SK-N-SH treated with all-trans-retinoic acid at 6 μM for 48 hours (cell line): ENCODE data around the gene HNRNPA3.

Source experiments
- ATAC-seq: fragments of 200-7000 bp; cut with Tn5 transposase; 3 replicates; pipeline ENCODE4 v1.9.1; 2020; ENCODE audit warnings: mild to moderate bottlenecking, moderate library complexity
- ARNTL ChIP-seq: fragments of 450-650 bp; formaldehyde crosslinking; IDR thresholded peaks from 2 replicates; pipeline ENCODE4 v1.5.0; 2020; ENCODE audit warnings: low read depth, mild to moderate bottlenecking, moderate library complexity, borderline replicate concordance
- CSDC2 ChIP-seq: fragments of 250-450 bp; sonication (Bioruptor Pico); IDR thresholded peaks from 2 replicates; pipeline ENCODE4 v1.5.0; 2020; ENCODE audit warnings: mild to moderate bottlenecking, moderate library complexity
- GLIS3 ChIP-seq: fragments of 250-450 bp; sonication (Bioruptor Pico); IDR thresholded peaks from 2 replicates; pipeline ENCODE4 v1.5.0; 2020; ENCODE audit warnings: mild to moderate bottlenecking, moderate library complexity
- ISL1 ChIP-seq: fragments of 250-450 bp; sonication (Bioruptor Pico); IDR thresholded peaks from 2 replicates; pipeline ENCODE4 v2.1.2; 2022; ENCODE audit warnings: mild to moderate bottlenecking, moderate library complexity
- OSR1 ChIP-seq: fragments of 250-450 bp; sonication (Bioruptor Pico); IDR thresholded peaks from 2 replicates; pipeline ENCODE4 v1.8.0; 2022; ENCODE audit warnings: moderate library complexity, mild to moderate bottlenecking, inconsistent platforms
- SNAI2 ChIP-seq: fragments of 250-450 bp; sonication (Bioruptor Pico); IDR thresholded peaks from 2 replicates; pipeline ENCODE4 v1.5.0; 2020; ENCODE audit warnings: mild to moderate bottlenecking, moderate library complexity
- TCF4 ChIP-seq: fragments of 250-450 bp; sonication (Bioruptor Pico); IDR thresholded peaks from 2 replicates; pipeline ENCODE4 v1.8.0; 2021; ENCODE audit warnings: mild to moderate bottlenecking, moderate library complexity, borderline replicate concordance
- ZC3H10 ChIP-seq: fragments of 250-450 bp; sonication (Bioruptor Pico); IDR thresholded peaks from 2 replicates; pipeline ENCODE4 v1.5.1; 2021; ENCODE audit warnings: mild to moderate bottlenecking, moderate library complexity
- ZFP3 ChIP-seq: fragments of 250-450 bp; sonication (Bioruptor Pico); IDR thresholded peaks from 2 replicates; pipeline ENCODE4 v1.5.0; 2020; ENCODE audit warnings: mild to moderate bottlenecking, moderate library complexity
- ZFP30 ChIP-seq: fragments of 450-650 bp; formaldehyde crosslinking; IDR thresholded peaks from 2 replicates; pipeline ENCODE4 v1.5.0; 2022; ENCODE audit warnings: mild to moderate bottlenecking, moderate library complexity
- ZNF565 ChIP-seq: fragments of 450-650 bp; formaldehyde crosslinking; conservative IDR thresholded peaks from 2 replicates; pipeline ENCODE4 v1.5.0; 2020; ENCODE audit warnings: low read depth, mild to moderate bottlenecking, moderate library complexity
- ZNF70 ChIP-seq: fragments of 450-650 bp; formaldehyde crosslinking; IDR thresholded peaks from 2 replicates; pipeline ENCODE4 v1.5.0; 2020; ENCODE audit warnings: mild to moderate bottlenecking, moderate library complexity
- ZNF8 ChIP-seq: fragments of 450-650 bp; formaldehyde crosslinking; IDR thresholded peaks from 2 replicates; pipeline ENCODE4 v1.5.0; 2020; ENCODE audit warnings: mild to moderate bottlenecking, moderate library complexity
- TF ChIP-seq, protein P1 (sequence below): fragments of 250-450 bp; sonication (Bioruptor Pico); IDR thresholded peaks from 2 replicates; pipeline ENCODE4 v1.5.1; 2021; ENCODE audit warnings: mild to moderate bottlenecking, moderate library complexity
- TF ChIP-seq, protein P2 (sequence below): fragments of 250-450 bp; sonication (Bioruptor Pico); IDR thresholded peaks from 2 replicates; pipeline ENCODE4 v1.8.0; 2020; ENCODE audit warnings: mild to moderate bottlenecking, moderate library complexity, borderline replicate concordance
- TF ChIP-seq, protein P3 (sequence below): fragments of 250-450 bp; sonication (Bioruptor Pico); IDR thresholded peaks from 2 replicates; pipeline ENCODE4 v1.8.0; 2021; ENCODE audit warnings: low read depth, mild to moderate bottlenecking, moderate library complexity, borderline replicate concordance
- TF ChIP-seq, protein P4 (sequence below): fragments of 250-450 bp; sonication (Bioruptor Pico); IDR thresholded peaks from 2 replicates; pipeline ENCODE4 v1.5.1; 2020; ENCODE audit warnings: low read depth, mild to moderate bottlenecking, moderate library complexity

Gene HNRNPA3

DNA sequence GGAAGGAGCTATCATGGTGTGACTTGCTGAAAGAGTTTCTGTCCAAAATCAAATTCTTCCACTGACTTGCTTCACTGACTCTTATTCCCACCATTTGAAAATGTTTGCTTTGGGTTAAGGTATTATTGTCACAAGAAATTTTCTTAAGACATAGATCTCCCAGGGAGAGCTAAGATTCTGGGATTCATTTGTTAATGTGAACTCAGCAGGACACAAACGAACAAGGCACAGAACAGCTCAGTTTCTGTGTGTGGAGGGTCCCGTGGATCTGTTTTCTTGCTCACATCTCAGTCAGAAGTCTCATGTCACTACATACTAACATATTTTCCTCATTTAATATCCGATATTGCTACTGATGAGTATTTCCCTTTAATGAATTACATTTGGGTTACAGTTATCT lies 8.2 kb upstream of the HNRNPA3 start:
- no peak for ATAC-seq
- no peak for TF ChIP-seq CSDC2 (CRISPR knock-in tag)
- no peak for TF ChIP-seq ZNF8 (CRISPR knock-in tag)

DNA sequence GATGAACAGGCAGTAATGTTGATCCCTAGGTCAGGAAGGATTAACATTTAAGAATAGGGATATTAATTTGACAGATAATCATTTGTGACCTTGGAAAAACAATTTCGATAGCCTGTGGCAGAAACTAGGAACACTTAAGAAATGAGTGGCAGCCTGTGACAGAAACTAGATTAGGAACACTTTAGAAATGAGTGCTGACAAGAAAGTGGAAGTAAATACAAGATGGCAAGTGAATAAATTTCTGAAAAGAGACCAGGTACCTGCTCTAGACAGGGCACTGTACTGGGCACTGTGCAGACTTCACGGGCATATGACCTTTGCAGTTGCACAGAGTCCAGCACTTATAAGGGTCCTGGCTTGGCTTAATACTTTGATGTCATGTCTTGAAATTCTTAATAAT lies 5.5 kb upstream of the HNRNPA3 start:
- TF ChIP-seq OSR1 (CRISPR knock-in tag) (no peak), ARNTL (no peak), SNAI2 (CRISPR knock-in tag) (no peak), ZFP30 (no peak), ZNF565 (no peak), GLIS3 (no peak), ZNF70 (CRISPR knock-in tag) (no peak)
- TF ChIP-seq, protein P1, sequence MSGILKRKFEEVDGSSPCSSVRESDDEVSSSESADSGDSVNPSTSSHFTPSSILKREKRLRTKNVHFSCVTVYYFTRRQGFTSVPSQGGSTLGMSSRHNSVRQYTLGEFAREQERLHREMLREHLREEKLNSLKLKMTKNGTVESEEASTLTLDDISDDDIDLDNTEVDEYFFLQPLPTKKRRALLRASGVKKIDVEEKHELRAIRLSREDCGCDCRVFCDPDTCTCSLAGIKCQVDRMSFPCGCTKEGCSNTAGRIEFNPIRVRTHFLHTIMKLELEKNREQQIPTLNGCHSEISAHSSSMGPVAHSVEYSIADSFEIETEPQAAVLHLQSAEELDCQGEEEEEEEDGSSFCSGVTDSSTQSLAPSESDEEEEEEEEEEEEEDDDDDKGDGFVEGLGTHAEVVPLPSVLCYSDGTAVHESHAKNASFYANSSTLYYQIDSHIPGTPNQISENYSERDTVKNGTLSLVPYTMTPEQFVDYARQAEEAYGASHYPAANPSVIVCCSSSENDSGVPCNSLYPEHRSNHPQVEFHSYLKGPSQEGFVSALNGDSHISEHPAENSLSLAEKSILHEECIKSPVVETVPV: no peak
- TF ChIP-seq, protein P2, sequence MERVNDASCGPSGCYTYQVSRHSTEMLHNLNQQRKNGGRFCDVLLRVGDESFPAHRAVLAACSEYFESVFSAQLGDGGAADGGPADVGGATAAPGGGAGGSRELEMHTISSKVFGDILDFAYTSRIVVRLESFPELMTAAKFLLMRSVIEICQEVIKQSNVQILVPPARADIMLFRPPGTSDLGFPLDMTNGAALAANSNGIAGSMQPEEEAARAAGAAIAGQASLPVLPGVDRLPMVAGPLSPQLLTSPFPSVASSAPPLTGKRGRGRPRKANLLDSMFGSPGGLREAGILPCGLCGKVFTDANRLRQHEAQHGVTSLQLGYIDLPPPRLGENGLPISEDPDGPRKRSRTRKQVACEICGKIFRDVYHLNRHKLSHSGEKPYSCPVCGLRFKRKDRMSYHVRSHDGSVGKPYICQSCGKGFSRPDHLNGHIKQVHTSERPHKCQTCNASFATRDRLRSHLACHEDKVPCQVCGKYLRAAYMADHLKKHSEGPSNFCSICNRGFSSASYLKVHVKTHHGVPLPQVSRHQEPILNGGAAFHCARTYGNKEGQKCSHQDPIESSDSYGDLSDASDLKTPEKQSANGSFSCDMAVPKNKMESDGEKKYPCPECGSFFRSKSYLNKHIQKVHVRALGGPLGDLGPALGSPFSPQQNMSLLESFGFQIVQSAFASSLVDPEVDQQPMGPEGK: no peak
- TF ChIP-seq, protein P3, sequence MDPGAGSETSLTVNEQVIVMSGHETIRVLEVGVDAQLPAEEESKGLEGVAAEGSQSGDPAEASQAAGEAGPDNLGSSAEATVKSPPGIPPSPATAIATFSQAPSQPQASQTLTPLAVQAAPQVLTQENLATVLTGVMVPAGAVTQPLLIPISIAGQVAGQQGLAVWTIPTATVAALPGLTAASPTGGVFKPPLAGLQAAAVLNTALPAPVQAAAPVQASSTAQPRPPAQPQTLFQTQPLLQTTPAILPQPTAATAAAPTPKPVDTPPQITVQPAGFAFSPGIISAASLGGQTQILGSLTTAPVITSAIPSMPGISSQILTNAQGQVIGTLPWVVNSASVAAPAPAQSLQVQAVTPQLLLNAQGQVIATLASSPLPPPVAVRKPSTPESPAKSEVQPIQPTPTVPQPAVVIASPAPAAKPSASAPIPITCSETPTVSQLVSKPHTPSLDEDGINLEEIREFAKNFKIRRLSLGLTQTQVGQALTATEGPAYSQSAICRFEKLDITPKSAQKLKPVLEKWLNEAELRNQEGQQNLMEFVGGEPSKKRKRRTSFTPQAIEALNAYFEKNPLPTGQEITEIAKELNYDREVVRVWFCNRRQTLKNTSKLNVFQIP: no peak
- TF ChIP-seq, protein P4, sequence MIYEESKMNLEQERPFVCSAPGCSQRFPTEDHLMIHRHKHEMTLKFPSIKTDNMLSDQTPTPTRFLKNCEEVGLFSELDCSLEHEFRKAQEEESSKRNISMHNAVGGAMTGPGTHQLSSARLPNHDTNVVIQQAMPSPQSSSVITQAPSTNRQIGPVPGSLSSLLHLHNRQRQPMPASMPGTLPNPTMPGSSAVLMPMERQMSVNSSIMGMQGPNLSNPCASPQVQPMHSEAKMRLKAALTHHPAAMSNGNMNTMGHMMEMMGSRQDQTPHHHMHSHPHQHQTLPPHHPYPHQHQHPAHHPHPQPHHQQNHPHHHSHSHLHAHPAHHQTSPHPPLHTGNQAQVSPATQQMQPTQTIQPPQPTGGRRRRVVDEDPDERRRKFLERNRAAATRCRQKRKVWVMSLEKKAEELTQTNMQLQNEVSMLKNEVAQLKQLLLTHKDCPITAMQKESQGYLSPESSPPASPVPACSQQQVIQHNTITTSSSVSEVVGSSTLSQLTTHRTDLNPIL: no peak
- TF ChIP-seq, all 23 proteins: peak for 0
- no peak for ATAC-seq

DNA sequence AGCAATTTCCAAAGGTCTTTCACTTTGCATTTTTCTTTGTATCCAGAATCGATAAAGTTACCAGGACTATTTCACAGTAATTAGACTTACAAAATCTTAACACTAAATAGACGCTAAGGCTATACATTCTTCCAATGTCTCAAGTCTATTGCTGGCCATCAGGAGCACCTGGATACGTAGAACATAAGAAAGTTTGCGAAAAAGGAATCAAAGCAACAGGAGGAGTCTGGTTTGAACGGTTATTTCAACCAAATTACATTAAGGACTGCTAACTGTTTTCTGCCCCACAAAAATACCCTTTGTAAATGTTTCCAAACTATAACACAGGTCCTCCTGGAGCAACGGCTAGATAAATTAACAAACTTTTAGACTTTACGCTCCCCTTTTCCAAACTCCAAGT lies 1.4 kb upstream of the HNRNPA3 start:
- no peak for ATAC-seq
- TF ChIP-seq GLIS3 (no peak), ISL1 (CRISPR knock-in tag) (no peak), CSDC2 (CRISPR knock-in tag) (no peak), ZNF70 (CRISPR knock-in tag) (no peak), OSR1 (CRISPR knock-in tag) (no peak), ZFP3 (no peak), TCF4 (CRISPR knock-in tag) (no peak), ZNF565 (no peak), ZC3H10 (no peak)
- TF ChIP-seq, protein P3: no peak

DNA sequence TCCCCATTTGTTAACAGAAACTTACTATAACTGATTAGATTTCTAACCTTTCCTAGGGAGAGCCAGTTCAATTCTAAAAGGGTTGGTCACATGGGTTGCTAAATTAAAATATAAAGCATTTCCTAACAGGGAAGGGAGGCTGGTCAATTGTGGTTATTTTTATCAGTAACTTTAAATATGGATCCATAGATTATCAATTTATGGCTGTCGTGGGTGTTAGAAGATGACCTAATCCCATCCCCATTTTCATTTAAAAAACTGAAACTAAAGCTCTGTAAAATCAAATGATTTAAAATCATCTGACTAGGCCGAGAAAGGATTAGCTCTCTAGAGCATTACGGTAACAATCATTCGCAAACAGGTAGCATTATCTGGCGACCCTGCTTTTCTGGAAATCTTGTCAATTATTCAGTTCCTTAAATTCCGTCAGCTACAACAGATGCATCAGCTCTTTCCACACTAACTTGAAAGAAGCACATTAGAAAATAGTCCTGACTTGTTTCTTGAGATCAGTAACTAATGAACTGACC lies 953 bp upstream of the HNRNPA3 start:
- TF ChIP-seq TCF4 (CRISPR knock-in tag): no peak
- TF ChIP-seq, protein P4: 0 out of 2 replicates have a peak, but pooled peaks have one; percentile 5
- no peak for ATAC-seq
